CD14-positive monocyte (primary cell): ENCODE results near the gene STXBP6. TPM values are rescaled to one million over a fixed set of nuclear protein-coding genes. Genes with fewer than 3 reads are reported as not detected.

Experiments
- DNase-seq, 3 donors: peaks; one replicate each; pipeline ENCODE4 v3.0.0-alpha.2; 2011 to 2022
- H2AFZ ChIP-seq: 2 replicates; pipeline ENCODE4 v1.6.0; 2012; ENCODE audit warnings: mild to moderate bottlenecking, low read depth, low read length, inconsistent platforms; ENCODE audit not compliant: insufficient read depth, poor library complexity, severe bottlenecking
- H3K27ac ChIP-seq, 2 donors: 1 replicate in 1 of 2; 2 replicates in 1 of 2; pipeline ENCODE4 v1.5.1; 2012 to 2013; ENCODE audit warnings: low read length in 2 of 2, control low read depth in 1 of 2, inconsistent platforms in 1 of 2, low read depth in 1 of 2, mild to moderate bottlenecking in 1 of 2
- H3K27me3 ChIP-seq, 2 donors: one replicate each; pipeline versions ENCODE4 v1.6.0 to v1.6.1; 2011 to 2013; ENCODE audit warnings: low read length in 2 of 2; ENCODE audit not compliant: control insufficient read depth in 2 of 2, insufficient read depth in 2 of 2
- H3K36me3 ChIP-seq, 2 donors: replicated peaks in 1 of 2; 1 replicate in 1 of 2; 2 replicates in 1 of 2; pipeline versions ENCODE4 v1.5.1 to v1.6.1; 2012 to 2013; ENCODE audit warnings: low read length in 2 of 2, control low read depth in 1 of 2, inconsistent platforms in 1 of 2, mild to moderate bottlenecking in 1 of 2; ENCODE audit not compliant: insufficient read depth in 2 of 2, control insufficient read depth in 1 of 2
- H3K4me1 ChIP-seq, 2 donors: 1 replicate in 1 of 2; 2 replicates in 1 of 2; pipeline versions ENCODE4 v1.5.1 to v1.6.1; 2012 to 2013; ENCODE audit warnings: low read length in 2 of 2, control low read depth in 1 of 2, inconsistent platforms in 1 of 2, mild to moderate bottlenecking in 1 of 2, moderate library complexity in 1 of 2; ENCODE audit not compliant: insufficient read depth in 2 of 2, control insufficient read depth in 1 of 2
- H3K4me2 ChIP-seq: replicated peaks from 2 replicates; pipeline ENCODE3; 2012; ENCODE audit warnings: low read length, moderate library complexity, mild to moderate bottlenecking; ENCODE audit not compliant: poor library complexity, severe bottlenecking; ENCODE audit errors: extremely low read depth
- H3K4me3 ChIP-seq, 3 experiments: fragments of 200-600 bp in 1 of 3; sonication (generic) in 1 of 3; replicated peaks in 1 of 3; 1 replicate in 2 of 3; 2 replicates in 1 of 3; pipeline ENCODE4 v1.5.1; 2011 to 2013; ENCODE audit warnings: low read length in 3 of 3, mild to moderate bottlenecking in 3 of 3, control low read depth in 2 of 3, low read depth in 2 of 3, inconsistent platforms in 1 of 3, moderate library complexity in 1 of 3
- H3K79me2 ChIP-seq: 2 replicates; pipeline ENCODE4 v1.6.0; 2012; ENCODE audit warnings: mild to moderate bottlenecking, control low read depth, inconsistent platforms, low read length, moderate library complexity; ENCODE audit not compliant: insufficient read depth
- H3K9ac ChIP-seq: 2 replicates; pipeline ENCODE4 v1.6.0; 2017; ENCODE audit warnings: low read length, mild to moderate bottlenecking; ENCODE audit not compliant: insufficient read depth, poor library complexity, severe bottlenecking
- H3K9me3 ChIP-seq, 2 donors: replicated peaks in 1 of 2; 1 replicate in 1 of 2; 2 replicates in 1 of 2; pipeline versions ENCODE4 v1.5.1 to v1.6.1; 2012 to 2013; ENCODE audit warnings: low read length in 2 of 2, control low read depth in 1 of 2; ENCODE audit not compliant: control insufficient read depth in 1 of 2, insufficient read depth in 1 of 2
- H4K20me1 ChIP-seq: 2 replicates; pipeline ENCODE4 v1.6.0; 2012; ENCODE audit warnings: mild to moderate bottlenecking, low read length, control low read depth, moderate library complexity; ENCODE audit not compliant: insufficient read depth
- H3K27ac Mint-ChIP-seq, 7 donors: one replicate each; pipeline ENCODE4 v1.8.0; 2020; ENCODE audit warnings: mild to moderate bottlenecking in 7 of 7, mixed read lengths in 7 of 7, moderate library complexity in 6 of 7, inconsistent platforms in 2 of 7
- H3K27me3 Mint-ChIP-seq, 3 donors: one replicate each; pipeline ENCODE4 v1.8.0; 2021 to 2022; ENCODE audit warnings: low read depth in 3 of 3, mild to moderate bottlenecking in 3 of 3, mixed read lengths in 3 of 3, moderate library complexity in 3 of 3, inconsistent platforms in 1 of 3
- H3K36me3 Mint-ChIP-seq, 2 donors: one replicate each; pipeline ENCODE4 v1.8.0; 2020; ENCODE audit warnings: mixed read lengths in 2 of 2, inconsistent platforms in 1 of 2, mild to moderate bottlenecking in 1 of 2
- H3K4me1 Mint-ChIP-seq: one replicate; pipeline ENCODE4 v1.8.0; 2020; ENCODE audit warnings: mild to moderate bottlenecking, mixed read lengths
- H3K4me3 Mint-ChIP-seq, 2 donors: one replicate each; pipeline ENCODE4 v1.8.0; 2020; ENCODE audit warnings: mild to moderate bottlenecking in 2 of 2, mixed read lengths in 2 of 2, moderate library complexity in 1 of 2
- H3K9me3 Mint-ChIP-seq, 7 donors: one replicate each; pipeline ENCODE4 v1.8.0; 2020 to 2022; ENCODE audit warnings: mixed read lengths in 7 of 7, mild to moderate bottlenecking in 6 of 7, moderate library complexity in 6 of 7, inconsistent platforms in 2 of 7
- CTCF ChIP-seq: fragments of 200-600 bp; IDR thresholded peaks from one replicate; pipeline ENCODE4 v1.8.0; 2022; ENCODE audit warnings: antibody characterized with exemption, mild to moderate bottlenecking
- WGBS: methylation state at CpG from one replicate; pipeline ENCODE4 v1.1.5; 2013; ENCODE audit warnings: missing lambda C conversion rate; ENCODE audit not compliant: insufficient coverage; 5-methylcytosine and 5-hydroxymethylcytosine counted together
- intact Hi-C, 2 donors: fragments of 100-400 bp; cut with micrococcal nuclease; formaldehyde crosslinking; loops; one replicate each; pipeline versions ENCODE4 v1.15.0 to v1.15.1; 2023
- polyA plus RNA-seq, 3 donors: library from polyadenylated mRNA; depleted of rRNA in 1 of 3; unstranded in 2 of 3; stranded (reverse) in 1 of 3; fragments of 300-500 nt in 2 of 3; fragments of >200 nt in 1 of 3; fragmentation: Illumina TruSeq in 2 of 3; gene quantifications; 1 replicate in 2 of 3; 2 replicates in 1 of 3; pipeline ENCODE4 v1.2.3, GENCODE V29; 2012 to 2021

Gene STXBP6
- polyA plus RNA-seq, 3 donors, result 0.05 to 0.25 (median 0.08) TPM

- Mint-ChIP-seq H3K27me3 (no peaks in the 10 kb centered on the region), H3K36me3 (no peaks in the 10 kb centered on the region), H3K9me3 (peaks cover 0 to 5% (median 0%) of the 10 kb centered on the region in 7 donors), H3K4me1 (no peaks in the 10 kb centered on the region), H3K27ac (no peak overlapping the region), H3K4me3 (no peak overlapping the region)
- H3K36me3 ChIP-seq, result no peaks in the 10 kb centered on the region
- H3K4me3 ChIP-seq, result no peak overlapping the region
- no peak overlapping the region for H3K27ac ChIP-seq
- H3K9me3 ChIP-seq, result no peaks in the 10 kb centered on the region
- H3K27me3 ChIP-seq, result no peaks in the 10 kb centered on the region
- no peak for DNase-seq
- TF ChIP-seq CTCF, result no peak
- H3K4me1 ChIP-seq, result no peaks in the 10 kb centered on the region
- H2AFZ ChIP-seq, result no peak overlapping the region
- no peak overlapping the region for H3K9ac ChIP-seq
- no peaks in the 10 kb centered on the region for H3K79me2 ChIP-seq
- no peaks in the 10 kb centered on the region for H4K20me1 ChIP-seq
- 100% methylated on average over 1 of the region's 1 CpG for WGBS
- intact Hi-C loops, result no loop called here
- no peak overlapping the region for H3K4me2 ChIP-seq
These were observed 108.2 kb downstream of the STXBP6 start for GRCh38 chr14:24941719-24942118.

- Mint-ChIP-seq H3K9me3 (peaks cover 0 to 3% (median 0%) of the 10 kb centered on the region in 7 donors), H3K4me3 (no peak overlapping the region), H3K27me3 (peaks cover 0 to 2% (median 1%) of the 10 kb centered on the region in 3 donors), H3K36me3 (no peaks in the 10 kb centered on the region), H3K27ac (no peak overlapping the region), H3K4me1 (no peaks in the 10 kb centered on the region)
- TF ChIP-seq CTCF, result no peak
- DNase-seq, result no peak
- H3K79me2 ChIP-seq, result no peaks in the 10 kb centered on the region
- H3K27ac ChIP-seq, result no peak overlapping the region
- H3K4me1 ChIP-seq, result no peaks in the 10 kb centered on the region
- H3K9ac ChIP-seq, result no peak overlapping the region
- 100% methylated on average over 3 of the region's 5 CpGs for WGBS
- no peaks in the 10 kb centered on the region for H3K27me3 ChIP-seq
- intact Hi-C loops, result no loop called here
- H3K4me3 ChIP-seq, result no peak overlapping the region
- H3K4me2 ChIP-seq, result no peak overlapping the region
- no peak overlapping the region for H2AFZ ChIP-seq
- H3K36me3 ChIP-seq, result no peaks in the 10 kb centered on the region
- H3K9me3 ChIP-seq, result no peaks in the 10 kb centered on the region
- H4K20me1 ChIP-seq, result no peaks in the 10 kb centered on the region
These were observed 109.6 kb downstream of the STXBP6 start for GRCh38 chr14:24940213-24940783.
